DOHH2 (cell line): ENCODE data around the gene ABTB2.

Source experiments
- EZH2phosphoT487 ChIP-seq: fragments of 200-600 bp; sonication (generic); IDR thresholded peaks from 2 replicates; pipeline ENCODE4 v1.6.1; 2017; ENCODE audit warnings: borderline replicate concordance, mild to moderate bottlenecking, antibody characterized with exemption, low read length, moderate library complexity, mixed read lengths
- TF ChIP-seq, protein P1 (sequence below): fragments of 200-600 bp; sonication (generic); IDR thresholded peaks from one replicate; pipeline ENCODE4 v1.5.1; 2014; ENCODE audit warnings: antibody characterized with exemption, mild to moderate bottlenecking, low read depth, low read length; ENCODE audit not compliant: poor library complexity, severe bottlenecking

DNA sequence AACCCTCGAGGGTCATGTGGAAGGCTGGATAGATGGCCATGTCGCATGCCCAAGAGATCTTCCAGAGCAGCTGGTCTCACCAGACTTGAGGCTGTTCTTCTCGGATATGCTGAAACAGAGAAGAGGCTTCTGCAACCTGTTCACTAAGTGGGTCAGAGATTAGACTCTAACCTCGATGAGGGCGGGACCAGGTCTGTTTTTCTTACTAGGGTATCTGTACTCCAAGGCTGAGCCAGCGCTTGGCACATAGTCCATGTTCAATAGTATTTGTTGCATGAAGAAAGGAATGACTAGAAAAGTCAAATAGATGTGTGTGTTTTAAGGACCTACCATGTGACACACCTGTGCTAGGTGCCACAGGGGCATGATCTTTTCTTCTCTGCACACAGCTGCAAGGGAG is 43.6 kb downstream of the ABTB2 start:
- TF ChIP-seq, protein P1, sequence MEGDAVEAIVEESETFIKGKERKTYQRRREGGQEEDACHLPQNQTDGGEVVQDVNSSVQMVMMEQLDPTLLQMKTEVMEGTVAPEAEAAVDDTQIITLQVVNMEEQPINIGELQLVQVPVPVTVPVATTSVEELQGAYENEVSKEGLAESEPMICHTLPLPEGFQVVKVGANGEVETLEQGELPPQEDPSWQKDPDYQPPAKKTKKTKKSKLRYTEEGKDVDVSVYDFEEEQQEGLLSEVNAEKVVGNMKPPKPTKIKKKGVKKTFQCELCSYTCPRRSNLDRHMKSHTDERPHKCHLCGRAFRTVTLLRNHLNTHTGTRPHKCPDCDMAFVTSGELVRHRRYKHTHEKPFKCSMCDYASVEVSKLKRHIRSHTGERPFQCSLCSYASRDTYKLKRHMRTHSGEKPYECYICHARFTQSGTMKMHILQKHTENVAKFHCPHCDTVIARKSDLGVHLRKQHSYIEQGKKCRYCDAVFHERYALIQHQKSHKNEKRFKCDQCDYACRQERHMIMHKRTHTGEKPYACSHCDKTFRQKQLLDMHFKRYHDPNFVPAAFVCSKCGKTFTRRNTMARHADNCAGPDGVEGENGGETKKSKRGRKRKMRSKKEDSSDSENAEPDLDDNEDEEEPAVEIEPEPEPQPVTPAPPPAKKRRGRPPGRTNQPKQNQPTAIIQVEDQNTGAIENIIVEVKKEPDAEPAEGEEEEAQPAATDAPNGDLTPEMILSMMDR, result no peak
- TF ChIP-seq EZH2phosphoT487, result no peak
